HG03196 (cell line): Measurements from ENCODE around the gene BRINP3.

Source experiments
- ATAC-seq: cut with Tn5 transposase; IDR thresholded peaks from one replicate; pipeline ENCODE4 v1.9.1; 2021; ENCODE audit not compliant: unreplicated experiment

BRINP3 gene

GRCh38 chr1:190193508-190194115, 284.1 kb downstream of the BRINP3 start:
- ATAC-seq, result no peak

DNA sequence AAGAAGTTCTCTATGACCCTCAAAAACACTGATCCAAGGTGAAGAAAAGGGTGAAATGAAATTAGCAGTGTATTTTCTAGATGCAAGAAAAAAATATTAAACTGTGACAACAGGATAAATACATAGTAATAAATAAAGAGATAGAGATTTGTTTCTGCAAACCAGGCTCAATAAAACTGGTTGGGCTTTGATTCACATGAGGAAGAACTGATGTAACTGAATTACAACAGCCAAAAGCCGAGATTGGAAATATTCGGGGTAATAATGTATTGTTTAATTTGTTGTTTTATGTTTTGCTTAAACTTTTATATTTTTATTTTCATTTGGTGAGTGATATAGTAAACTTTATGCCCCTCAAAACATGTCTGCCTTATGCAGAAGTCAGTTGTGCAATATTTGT, 285.0 kb downstream of the BRINP3 start:
- no peak for ATAC-seq

DNA sequence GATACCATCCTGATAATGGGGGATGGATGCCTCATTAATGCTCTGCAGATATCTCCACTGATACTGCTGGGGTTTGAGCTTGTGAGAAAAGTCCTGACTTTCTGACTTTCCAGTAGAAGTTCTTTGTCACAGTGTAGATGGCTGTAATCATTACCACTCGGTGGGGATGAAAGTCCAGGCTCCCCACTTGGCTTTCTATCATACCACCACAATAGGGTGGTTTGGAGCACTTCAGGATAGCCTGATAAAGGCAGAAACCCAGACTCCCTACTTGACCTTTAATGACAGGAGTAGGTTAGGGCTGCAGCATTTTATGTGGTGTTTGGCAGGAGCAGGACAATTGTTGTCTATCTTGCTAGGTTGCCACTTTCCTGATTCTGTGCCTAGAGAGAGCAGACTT, 294.1 kb downstream of the BRINP3 start:
- no peak for ATAC-seq

DNA sequence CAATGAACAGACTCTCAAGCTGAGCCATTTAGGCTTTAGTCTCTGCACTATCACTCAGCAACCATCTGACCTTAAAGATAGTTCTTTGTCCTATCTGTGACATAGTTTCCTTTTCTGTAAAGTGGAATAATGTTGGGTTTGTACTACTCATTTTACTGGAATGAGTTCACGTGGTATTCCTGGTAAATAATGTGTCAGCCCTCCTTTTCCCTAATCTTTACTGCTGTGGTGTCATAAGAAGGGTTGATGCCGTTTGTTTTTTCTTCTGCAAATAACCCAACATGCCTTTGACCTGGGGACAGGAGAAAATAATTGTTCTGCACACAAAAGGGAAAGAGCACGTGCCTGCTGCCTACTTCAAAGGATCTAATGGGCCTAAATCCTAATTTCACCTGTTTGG, 297.8 kb downstream of the BRINP3 start:
- ATAC-seq, result no peak

DNA sequence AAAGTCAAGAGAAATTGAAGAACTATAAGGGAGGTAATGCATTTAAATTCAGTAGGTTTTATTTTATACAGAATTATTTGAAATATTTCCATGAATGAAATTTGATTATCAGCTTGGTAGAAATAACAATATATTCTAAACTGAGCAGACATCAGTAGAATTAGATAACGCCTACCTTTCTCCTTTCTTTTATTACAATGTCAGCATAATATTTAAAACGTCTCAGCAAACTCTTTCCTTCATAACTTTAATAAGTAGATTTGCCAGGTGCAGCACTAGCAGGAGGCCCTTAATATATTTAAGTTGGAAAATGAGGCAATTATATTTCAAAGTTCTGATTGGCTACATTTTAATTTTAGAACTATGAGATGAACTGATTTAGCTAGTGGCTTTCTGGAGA, 298.8 kb downstream of the BRINP3 start:
- no peak for ATAC-seq

GRCh38 chr1:190177555-190177954, 300.1 kb downstream of the BRINP3 start:
- no peak for ATAC-seq

- no peak for ATAC-seq
Observed at GRCh38 chr1:190176776-190177175, 300.9 kb downstream of the BRINP3 start.

DNA sequence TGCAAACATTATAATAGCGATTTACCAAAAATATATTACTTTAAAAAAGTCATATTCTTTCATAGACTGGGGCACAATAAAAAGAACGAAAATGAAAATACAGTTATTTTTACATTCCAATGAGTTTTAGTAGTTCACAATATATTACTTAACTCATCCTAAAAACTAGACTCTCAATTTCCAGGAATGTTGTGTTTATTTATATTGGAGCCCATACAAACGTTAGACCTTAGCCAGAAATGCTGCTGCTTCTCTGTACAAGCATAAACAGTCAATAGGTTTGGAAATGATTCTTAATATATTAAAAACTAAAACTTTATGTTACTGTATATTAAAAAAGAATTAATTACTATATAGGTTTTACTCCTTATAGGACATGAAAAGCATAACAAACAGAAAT, 302.3 kb downstream of the BRINP3 start:
- ATAC-seq, result no peak

- no peak for ATAC-seq
Observed at GRCh38 chr1:190172651-190173430, 304.8 kb downstream of the BRINP3 start.

- no peak for ATAC-seq
Observed at GRCh38 chr1:190170321-190170720, 307.3 kb downstream of the BRINP3 start.

DNA sequence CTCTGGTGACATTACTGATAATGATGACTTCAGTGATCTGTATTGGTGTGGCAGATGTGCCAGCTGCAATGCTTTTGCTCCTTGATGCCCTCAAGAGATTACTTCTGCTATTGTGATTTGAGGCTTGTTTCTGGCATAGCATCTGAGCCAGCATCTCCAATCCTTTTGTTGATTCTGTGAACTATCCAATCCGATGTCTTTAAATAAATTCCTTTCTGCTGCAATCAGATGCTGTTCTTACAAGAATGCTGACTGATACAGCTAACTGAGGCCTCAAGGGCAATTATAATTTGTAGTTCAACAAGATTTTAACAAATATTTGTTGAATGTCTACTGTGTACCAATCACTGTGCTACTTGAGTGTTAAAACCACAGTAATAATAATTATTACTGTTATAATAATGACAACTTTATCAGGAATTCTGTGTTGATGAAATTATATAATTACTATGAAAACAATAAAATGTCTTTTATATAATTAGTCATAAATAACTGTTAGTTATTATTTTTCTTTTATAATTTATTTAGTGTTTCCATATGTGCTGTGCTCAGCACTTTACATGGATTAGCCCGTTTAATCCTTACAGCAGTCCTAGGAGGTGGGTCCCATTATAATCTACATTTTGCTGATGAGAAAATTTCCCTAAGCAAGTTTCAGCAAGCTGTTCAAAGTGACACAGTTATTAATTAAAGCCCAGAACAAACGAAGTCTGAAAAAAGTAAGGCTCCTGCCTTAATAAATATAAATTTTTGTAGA, 308.2 kb downstream of the BRINP3 start:
- no peak for ATAC-seq

DNA sequence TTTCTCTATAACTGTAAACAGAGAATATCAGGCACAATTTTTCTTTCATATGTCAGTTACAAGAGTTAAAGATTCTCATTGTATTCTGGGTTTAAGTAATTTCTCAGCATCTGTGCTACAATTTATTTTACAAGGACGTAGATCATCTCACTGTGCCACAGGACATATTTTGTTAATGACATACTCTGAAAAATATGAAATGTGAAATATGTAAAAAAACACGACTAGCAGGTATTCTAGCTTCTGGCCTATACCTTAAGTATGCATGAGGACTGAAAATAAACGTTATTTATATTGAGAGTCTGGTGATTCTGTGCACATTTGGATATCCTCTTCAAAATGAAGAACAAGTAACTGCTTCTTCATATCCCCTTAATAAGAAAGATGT, 308.8 kb downstream of the BRINP3 start:
- ATAC-seq, result no peak

- ATAC-seq, result no peak
Observed at GRCh38 chr1:190168116-190168892, 309.4 kb downstream of the BRINP3 start.

DNA sequence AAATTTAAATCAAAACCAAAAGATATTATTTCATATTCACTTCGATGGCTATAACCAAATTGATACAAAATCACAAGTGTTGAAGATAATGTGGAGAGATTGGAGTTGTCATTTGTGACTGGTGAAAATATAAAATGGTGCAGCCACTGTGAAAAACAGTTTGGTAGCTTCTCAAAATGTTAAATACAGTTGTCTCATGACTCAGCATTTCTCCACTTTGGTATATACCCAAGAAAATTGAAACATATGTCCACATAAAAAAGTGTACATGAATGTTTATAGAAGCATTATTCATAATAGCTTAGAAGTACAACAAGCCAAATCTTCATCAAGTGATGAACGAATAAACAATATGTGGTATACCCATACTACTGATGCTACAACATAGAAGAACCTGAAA, 318.5 kb downstream of the BRINP3 start:
- ATAC-seq, result no peak

GRCh38 chr1:190154744-190155143, 322.9 kb downstream of the BRINP3 start:
- no peak for ATAC-seq

DNA sequence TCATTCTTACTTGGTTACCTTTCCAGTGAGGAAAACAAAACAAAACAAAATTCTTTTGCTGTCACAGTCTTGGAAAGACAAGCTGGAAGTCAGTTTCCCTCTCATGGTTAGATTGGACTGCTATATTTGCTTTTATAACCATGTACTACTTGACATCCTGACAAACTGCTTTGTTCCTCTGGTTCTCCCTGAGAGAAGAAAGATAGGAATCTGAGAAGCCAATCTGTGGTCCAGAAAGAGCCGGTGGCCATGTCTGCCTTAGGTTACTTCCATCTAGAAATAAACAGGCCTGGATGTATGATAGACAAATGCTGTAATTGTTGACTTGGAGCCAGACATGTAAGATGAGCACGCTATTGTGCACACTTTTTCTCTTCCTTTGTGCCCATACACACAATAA, 330.0 kb downstream of the BRINP3 start:
- no peak for ATAC-seq

- ATAC-seq, result no peak
Observed at GRCh38 chr1:190144650-190145049, 333.0 kb downstream of the BRINP3 start.

- no peak for ATAC-seq
Observed at GRCh38 chr1:190140644-190141043, 337.0 kb downstream of the BRINP3 start.

DNA sequence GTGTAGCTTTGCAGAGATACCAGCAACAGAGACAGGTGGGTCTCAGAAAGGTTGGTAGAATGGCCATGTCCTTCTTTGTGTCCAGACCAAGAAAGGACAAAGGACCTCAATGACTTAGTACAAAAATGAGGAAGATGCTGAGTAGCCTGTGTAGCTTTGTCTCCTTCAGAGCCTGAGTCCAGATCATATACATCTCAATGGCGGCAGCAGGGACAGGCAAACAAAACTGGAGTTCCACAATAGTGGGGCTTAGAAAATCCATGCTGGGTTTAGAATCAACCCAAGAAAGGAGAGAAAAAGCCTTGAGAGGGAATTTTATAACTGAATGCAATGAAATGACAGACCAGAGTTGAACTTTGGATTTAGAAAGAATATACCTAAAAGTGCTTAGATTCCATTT, 339.0 kb downstream of the BRINP3 start:
- ATAC-seq, result no peak

DNA sequence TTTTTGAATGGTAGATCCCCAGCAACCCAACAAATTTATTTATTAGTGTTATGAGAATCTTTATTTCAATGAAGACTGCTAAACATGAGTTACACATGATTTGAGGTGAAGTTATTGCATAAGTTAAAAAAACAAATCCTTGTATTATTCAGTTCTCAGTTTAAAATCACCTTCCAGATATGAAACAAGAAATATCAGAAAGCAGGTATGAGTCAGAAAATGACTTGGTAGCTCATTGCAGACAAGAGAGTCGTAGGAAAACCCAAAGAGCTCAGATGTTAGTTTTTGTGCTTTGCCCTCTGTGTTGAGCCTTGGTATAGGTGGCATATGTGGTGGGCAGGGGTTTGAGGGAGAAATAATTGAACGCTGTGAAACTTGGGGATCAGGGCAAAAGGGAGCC, 339.4 kb downstream of the BRINP3 start:
- no peak for ATAC-seq

DNA sequence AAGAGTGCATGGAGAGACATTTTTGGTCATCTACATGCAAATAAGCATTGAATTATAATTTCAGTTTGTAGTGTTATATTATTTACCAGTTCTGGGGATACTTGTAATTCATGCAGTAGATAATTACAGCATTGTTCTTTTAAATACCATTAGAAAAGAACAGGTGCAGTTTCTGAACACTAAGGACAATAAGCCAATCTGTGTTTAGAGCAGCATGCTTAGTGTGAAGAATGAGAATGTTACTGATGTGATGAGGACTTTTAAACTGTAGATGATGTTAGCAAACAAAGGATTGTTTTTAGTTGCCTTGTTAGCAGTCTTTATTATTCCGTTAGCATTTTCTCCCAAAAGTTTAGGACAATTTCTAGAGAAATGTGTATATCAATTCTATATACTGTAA, 348.3 kb downstream of the BRINP3 start:
- ATAC-seq, result no peak
